ENCODE measurements around the gene EVL.

EVL gene

DNA sequence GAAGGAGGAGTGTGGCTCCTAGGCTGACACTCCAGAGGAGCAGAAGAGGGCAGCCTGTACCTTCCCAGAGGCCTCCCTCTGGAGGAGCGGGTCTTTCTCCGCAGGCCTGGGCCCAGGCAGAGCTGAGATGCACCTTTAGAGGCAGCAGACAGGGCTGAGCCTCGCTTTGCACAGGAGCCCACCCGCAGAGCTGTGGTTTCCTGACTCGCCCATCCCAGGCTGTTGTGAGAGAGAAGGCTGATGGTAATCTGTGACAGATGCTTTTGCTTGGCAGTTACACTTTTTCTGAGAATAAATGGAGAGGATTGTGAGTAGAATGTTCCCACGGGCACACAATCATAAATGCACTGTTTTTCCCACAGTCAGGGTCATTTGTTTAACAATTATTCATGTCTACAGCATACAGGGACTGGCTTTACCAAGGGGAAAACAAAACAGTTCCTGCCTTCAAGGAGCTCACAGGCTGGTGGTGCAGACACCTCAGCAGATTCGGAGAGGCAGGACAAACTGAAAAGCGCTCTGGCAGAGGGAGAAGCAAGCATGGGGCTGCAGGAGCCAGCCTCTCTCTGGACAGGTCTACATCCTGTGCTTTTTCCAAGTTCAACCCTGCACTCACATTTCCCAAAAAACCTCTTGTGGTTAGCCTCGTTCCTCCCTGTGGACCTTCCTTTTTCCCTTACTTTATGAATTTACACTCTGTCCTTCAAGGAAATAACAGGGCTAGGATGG lies 13.9 kb downstream of the EVL start:
- no peak for FAIRE-seq
- no peak for DNase-seq (ENCODE audit: extremely low spot score, insufficient read length, low read depth)

DNA sequence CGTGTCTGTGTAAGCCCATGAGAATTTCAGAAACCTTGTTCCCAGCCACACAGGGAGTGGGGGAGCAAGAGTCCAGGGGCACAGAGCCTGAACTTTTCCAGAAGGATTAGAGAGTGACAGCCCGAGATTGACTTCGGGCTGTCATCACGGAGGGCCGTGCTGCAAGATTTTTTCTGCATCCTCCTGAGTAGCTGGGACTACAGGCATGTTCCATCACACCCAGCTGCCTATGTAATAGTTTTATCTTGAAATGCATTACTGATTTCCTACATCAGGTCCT lies 14.4 kb downstream of the EVL start:
- DNase-seq (ENCODE audit: extremely low spot score, insufficient read length, low read depth) (no peak), FAIRE-seq (no peak)

DNA sequence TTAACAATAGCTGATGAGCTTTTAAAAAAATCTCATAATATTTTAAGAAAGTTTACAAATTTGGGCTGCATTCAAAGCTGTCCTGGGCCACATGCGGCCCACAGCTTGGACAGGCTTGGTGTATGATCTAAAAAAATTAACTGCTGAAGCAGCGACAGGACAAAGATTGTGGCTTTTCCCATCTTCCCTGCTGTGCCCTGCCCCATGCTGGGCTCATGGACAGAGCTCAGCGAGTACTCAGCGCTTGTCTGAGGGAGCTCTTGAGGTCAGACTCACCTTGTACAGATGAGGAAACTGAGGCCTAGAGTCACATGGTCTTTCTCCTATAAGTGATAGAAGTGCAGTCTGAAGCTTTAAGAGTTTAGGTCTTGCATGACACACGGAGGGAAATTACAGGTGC lies 15.0 kb downstream of the EVL start:
- DNase-seq (ENCODE audit: extremely low spot score, insufficient read length, low read depth): no peak
- FAIRE-seq: no peak

DNA sequence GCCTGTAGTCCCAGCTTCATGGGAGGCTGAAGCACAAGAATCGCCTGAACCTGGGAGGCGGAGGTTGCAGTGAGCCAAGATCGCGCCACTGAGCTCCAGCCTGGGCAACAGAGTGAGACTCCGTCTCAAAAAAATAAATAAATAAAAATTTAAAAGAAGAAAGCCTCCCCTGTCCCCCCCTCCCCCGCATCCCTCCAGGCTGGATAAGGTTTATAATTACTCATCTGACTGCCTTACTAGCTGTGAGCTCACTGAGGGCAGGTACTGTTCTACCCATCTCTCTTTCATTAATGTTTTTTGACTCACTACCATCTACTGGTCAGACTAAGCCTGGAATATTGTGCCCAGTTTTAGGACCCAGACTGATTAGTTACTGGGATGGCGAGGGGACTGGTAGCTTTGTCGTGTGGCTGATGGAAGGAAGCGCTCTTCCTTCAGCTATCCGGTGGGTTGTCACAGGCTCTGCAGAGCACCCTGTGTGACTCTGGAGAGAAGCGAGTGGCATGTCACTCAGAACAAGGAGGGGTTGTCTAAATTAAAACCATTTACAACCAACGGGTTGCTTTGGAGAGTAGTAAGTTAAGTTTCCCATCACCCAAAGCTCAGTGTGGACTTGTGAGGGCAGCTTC lies 16.9 kb downstream of the EVL start:
- FAIRE-seq (no peak), DNase-seq (ENCODE audit: extremely low spot score, insufficient read length, low read depth) (no peak)

DNA sequence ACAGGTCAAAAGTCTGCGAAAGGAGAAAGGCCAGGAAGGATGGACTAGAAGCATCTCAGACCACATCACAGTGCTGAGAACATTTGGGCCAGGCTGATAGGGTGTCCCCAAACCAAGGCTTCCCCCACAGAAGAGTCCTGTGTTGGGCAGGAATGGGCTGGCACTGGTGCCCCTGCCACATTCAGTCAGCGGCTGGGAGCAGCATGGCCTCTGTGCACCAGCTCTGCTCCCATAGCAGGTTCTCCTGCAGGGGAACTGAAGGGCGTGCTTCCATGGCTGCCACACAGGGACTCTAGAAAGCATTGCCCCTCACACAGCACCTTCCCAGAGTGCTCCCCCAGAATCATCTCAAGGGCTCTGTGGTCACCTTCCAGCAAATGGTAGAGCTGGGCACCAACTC lies 17.5 kb downstream of the EVL start:
- FAIRE-seq: no peak
- DNase-seq (ENCODE audit: extremely low spot score, insufficient read length, low read depth): no peak

DNA sequence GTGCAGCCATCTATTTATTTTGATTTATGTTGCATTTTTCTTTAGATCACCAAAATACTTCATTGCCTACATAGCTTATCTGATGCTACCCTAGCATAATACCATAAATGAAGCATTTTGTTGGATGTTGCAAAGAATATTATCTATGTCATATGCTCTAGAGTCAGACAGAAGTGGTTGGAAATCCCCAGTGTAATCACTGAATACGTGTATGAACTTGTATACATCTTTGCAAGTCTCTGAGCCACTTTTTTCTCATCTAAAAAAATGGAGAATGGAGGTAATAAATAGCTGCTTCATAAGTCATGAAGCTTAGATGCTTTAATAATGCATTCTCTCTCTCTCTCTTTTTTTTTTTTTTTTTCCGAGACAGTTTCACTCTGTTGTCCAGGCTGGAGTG lies 18.5 kb downstream of the EVL start:
- FAIRE-seq: no peak

DNA sequence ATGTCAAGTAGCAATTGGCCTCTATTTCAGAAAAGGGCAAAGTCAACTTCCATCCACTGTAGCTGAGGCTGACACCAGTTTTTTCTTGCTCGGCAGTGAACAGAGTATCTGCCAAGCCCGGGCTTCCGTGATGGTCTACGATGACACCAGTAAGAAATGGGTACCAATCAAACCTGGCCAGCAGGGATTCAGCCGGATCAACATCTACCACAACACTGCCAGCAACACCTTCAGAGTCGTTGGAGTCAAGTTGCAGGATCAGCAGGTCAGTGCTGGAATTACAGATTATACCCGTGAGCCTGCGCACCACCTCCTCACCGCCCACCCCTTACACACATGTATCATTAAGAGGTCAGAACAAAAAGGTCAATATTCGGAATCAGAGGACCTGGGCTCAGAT lies 19.4 kb downstream of the EVL start:
- DNase-seq (ENCODE audit: extremely low spot score, insufficient read length, low read depth) (no peak), FAIRE-seq (no peak)

More for the DNA sequence above, 18.5 kb downstream of the EVL start:
- no peak for DNase-seq (ENCODE audit: extremely low spot score, insufficient read length, low read depth)

DNA sequence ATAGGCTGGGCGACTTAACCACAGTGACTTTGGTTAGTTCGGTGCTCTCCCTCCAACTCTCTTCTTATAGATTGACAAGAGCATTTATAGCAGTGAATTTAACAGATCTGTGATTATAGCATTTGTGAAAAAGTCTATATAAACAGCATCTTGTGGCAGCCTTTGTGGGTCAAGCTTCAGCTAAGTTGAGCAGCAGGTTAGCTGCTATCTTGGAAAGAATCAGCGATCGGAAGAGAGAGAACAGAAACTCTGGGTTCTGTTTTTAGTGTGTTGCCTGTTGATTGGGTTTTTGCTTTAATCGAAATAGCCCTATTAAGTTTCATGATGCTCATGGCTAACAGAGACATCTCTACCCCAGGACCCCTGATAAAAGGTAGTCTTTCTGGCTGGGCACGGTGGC lies 20.2 kb downstream of the EVL start:
- DNase-seq (ENCODE audit: extremely low spot score, insufficient read length, low read depth) (no peak), FAIRE-seq (no peak)

DNA sequence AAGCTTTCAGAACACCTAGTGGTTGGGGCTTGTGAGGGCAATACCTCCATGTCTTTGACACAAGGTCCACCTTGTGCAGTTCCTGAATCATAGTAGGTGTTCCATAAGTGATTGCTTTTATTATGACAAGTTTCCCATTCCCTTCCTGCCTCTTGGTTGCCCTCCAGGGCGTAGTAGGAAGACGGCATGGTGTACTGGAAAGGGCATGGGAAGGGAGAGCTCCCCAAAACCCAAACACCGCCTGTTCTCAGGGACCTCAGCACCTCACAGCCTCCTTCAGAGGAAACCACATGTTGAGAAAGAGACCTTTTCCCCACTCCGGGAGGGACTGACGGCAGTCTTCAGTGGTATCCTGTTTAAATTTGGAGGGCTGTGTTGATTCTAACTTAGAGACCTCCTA lies 21.1 kb downstream of the EVL start:
- FAIRE-seq (no peak), DNase-seq (ENCODE audit: extremely low spot score, insufficient read length, low read depth) (no peak)

DNA sequence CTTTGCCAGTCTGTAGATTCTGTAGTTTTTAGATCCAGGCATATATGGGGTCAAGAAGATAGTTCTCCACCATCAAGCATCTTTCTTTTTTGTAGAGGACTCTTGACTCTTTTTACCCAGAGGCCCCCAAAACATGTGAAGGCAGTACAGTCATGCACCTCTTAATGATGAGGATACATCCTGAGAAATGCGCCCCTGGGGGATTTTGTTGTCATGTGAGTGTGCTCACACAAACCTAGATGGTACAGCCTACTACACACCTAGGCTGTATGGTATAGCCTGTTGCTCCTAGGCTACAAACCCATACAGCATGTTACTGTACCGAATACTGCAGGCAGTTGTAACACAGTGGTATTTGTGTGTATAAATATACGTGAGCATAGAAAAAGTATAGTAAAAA lies 23.0 kb downstream of the EVL start:
- no peak for FAIRE-seq

DNA sequence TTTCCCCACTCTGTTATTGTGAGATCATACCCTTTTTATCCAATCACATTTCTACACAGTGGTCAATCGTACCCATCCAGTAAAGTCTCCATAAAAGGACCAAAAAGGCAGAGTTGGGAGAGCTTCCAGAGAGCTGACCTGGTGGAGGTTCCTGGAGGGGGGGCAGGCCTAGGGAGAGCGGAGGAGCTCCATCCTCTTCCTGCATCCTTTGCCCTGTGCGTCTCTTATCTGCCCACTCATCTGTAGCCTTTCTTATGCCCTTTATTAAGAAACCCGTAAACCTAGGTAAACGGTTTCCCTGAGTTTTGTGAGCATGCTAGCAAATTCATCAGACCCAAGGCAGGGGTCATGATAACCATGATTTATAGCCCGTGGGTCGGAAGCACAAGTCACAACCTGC lies 26.2 kb downstream of the EVL start:
- no peak for DNase-seq (ENCODE audit: extremely low spot score, insufficient read length, low read depth)
- FAIRE-seq: no peak

More for the DNA sequence above, 23.0 kb downstream of the EVL start:
- DNase-seq (ENCODE audit: extremely low spot score, insufficient read length, low read depth): no peak

DNA sequence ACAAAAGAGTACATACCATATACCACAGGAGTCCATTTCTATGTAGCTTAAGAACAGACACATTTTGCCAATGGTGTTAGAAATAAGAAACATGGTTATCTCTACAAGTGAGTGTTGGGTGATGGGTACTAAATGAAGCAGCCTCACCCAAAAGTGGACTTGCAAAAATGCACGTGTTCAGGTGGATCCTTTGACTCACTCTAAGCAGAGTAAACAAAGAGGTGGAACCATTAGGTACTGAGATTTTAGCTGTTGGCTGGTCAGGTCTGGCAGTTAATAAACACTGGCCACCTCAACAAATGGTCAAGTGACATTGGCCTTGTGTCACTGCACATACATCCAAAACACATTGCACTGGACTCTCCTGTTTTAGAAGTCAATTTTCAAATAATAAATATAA lies 27.6 kb downstream of the EVL start:
- FAIRE-seq: no peak

DNA sequence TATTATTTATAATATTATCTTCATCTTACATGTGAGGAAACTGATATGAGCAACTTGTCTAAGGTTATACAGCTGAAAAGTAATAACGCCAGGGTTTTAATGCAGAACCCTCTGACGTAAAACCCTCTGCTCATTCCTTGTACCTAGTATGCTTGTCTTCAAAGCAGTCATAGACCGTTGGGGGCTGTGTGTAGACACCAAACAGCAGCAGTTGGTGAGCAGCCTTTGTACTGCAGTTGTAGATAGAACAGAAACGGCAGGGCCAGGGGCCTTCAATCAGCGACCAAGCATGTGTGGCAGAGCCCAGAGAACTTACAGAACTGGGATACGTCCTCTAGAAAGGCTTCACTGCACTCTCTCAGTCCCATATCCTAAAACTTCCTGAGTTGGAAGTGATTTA lies 28.1 kb downstream of the EVL start:
- FAIRE-seq: no peak
- DNase-seq (ENCODE audit: extremely low spot score, insufficient read length, low read depth): no peak

More for the DNA sequence above, 27.6 kb downstream of the EVL start:
- DNase-seq (ENCODE audit: extremely low spot score, insufficient read length, low read depth): no peak

DNA sequence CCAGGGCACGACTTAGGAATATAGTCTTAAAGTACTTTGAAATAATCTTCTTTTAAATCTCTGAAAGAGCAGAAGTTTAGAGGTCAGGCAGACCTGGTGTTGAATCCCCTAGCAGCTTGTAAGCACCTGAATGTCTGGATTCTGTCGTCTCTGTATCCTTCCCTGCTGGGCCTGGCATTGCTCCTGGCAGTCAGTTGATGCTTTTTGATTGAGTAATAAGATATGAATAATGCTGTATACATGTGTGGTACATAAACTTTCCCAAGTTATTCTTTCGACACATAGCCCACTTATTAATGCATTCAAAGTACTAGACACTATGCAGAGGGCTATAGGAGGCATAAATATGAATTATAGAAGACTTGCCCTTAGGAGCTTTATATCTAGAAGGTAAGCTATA lies 31.4 kb downstream of the EVL start:
- FAIRE-seq (no peak), DNase-seq (ENCODE audit: extremely low spot score, insufficient read length, low read depth) (no peak)

DNA sequence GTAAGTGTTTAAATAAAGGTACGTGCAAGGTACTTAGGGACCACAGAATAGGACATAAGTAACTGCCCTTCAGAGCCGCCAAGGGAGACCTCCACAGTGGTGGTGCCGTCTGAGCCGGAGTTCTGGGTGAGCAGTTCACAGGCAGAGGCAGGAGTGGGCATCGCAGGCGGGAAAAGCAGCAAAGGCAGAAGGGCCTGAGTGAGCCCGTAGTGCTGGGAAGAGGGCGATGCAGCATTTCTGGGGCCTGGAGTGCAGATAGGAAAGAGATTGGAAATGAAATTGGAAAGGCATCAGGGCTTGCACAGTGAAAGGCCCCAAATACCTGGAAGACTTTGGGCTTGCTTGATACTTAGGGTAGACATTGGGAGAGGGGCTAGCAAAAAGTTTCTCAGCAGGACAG lies 32.9 kb downstream of the EVL start:
- no peak for DNase-seq (ENCODE audit: extremely low spot score, insufficient read length, low read depth)
- FAIRE-seq: no peak

DNA sequence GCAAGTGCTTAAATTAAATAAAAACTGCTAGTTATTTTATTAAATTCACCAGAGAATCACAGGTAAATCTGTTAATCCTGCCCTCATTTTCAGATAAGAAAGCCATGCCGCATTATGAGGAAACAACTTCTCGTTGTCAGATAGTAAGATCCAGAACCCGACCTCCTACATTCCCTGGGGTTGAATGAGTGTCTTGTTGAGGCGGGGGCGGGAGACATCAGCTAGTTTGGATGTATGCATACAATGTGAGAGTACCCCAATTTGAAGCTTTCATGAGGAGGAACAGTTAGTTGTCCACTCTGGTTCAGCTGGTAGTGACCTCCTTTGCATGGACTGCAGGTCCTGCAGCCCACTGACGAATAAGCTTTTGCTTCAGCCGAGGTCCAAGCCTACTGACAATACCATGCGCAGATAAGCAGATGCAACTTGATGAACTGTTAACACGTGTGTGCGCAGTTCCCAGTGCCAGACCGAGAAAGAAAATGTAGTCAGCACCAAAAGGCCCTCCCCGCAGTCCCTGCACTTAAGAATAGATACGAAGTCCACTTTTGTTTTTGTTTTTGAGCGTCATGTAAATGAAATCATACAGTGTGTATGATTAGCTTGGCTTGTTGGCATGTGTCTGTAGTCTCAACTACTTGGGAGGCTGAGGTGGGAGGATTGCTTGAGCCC lies 34.9 kb downstream of the EVL start:
- no peak for FAIRE-seq
- no peak for DNase-seq (ENCODE audit: extremely low spot score, insufficient read length, low read depth)

DNA sequence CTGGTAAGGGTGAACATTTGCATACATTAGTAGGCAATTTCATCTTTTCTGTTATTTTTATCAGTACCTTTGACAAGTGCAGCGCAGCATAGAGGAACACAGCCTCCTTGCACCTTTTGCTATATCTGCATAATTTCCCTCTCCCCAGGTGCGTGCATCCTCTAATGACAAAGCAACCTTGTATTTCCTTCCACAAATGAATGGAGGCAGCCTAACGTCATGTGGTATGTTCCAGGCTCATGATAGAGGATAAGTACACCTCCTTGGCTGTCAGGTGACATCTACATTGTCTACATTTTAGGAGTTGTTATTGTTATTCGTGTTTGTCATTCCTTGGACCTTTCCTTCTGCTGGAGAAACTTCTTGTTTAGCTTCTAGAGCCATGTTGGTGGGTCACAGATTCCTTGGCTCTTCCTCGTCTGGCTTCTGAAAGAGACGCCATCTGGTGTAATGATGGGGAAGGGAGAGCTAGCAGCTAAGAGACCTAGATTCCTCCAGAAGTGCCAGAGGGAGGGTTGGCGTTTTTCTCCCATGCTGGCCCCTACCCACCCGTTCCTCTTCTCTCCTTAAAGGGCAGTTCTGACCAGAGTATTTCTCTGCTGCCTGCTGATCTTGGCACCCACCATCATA lies 37.0 kb downstream of the EVL start:
- no peak for FAIRE-seq

DNA sequence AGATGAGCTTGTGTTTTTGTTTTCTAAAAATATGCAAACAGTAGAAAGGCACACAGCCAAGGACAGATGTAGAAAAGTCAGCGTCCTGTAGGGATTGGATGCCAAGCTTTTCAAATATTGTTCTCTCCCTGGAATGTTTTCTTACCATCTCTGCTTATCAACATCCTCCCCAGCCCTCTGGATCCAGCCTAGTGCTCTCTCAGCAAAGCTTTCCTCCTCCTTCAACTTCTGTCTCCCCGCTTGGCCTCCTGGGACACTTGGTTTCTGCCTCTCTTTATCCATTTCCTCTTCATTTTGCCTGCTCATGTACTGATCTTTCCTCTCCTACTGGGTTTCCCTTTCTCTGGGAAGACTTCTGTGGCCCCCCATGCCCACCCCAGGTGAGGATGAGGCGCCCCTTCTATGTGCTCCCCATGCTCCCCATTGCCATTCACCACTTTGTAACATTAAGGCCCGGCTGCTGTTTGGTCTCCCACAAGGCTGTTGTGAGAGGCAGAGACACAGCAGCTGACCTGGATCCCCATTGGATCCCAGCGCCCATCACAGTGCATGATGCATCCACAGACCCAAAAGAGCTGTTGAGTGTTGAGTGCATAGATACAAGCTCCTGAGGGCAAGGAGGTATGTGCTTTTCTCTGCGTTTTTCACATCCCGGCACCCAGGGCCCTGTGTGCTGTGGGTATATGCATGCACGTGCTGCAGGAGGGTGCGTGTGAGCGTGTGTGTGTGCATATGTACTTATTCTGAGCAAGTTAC lies 38.2 kb downstream of the EVL start:
- no peak for FAIRE-seq
- DNase-seq (ENCODE audit: extremely low spot score, insufficient read length, low read depth): no peak

More for the DNA sequence above, 37.0 kb downstream of the EVL start:
- DNase-seq (ENCODE audit: extremely low spot score, insufficient read length, low read depth): no peak

DNA sequence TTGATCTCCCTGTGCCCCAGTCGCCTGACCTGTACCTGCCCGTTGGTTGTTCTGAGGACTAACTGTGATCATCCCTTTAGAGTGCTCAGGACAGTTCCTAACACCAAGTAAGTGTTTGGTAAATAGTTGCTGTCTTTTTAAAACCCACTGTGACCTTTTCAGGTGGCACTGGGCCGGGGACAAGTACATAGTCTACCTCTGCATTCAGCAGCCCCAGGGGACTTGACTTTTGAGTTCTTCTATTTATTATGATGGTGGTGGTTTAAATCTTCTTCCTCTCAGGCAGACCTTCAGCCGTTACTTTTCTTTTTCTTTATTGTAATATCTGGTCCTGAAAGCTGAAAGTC lies 38.8 kb downstream of the EVL start:
- DNase-seq (ENCODE audit: extremely low spot score, insufficient read length, low read depth): no peak
- FAIRE-seq: no peak

DNA sequence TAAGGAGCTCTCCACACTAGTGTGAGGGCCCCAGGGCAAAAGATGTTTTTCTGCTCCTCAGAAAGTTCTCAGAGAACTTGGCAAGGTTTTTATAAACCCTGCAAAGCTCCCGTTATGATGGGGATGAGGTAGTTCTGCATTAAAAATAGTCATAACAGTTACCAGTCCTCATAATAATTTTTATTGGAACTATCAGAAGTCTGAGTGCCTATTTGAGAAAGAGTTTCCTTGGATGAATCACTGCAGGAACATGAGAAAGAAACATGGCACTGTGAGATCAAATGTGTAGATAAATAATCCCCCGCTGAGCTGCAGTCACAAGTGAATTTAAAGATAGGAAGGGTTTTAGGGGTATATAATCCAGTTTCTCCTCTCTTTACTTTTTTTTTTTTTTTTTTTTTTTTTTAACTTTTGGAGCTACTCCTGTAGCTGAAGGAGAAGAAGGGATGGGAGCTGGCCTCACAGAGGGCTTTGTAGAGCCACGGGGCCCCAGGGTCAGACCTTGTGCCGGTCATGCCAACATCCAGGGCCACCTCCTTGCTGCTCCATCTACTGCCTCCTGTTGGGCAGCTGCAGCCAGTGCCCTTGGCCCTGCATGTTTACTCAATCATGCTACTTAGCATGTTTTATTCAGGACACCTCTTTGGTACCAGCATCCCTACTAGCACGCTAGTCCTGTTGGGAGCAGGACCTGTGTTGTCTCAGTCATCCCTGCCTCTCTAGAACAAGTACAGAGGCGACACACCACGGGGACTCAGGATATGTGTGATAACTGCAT lies 39.5 kb downstream of the EVL start:
- DNase-seq (ENCODE audit: extremely low spot score, insufficient read length, low read depth) (no peak), FAIRE-seq (no peak)

Measured in GM18507 (cell line).